Activated T-helper 9 cell treated with anti-CD3 and anti-CD28 coated beads, Interleukin-2, amount 50 U/mL, for 16 hours (primary cell): ENCODE data around the gene CLDN7.

ENCODE experiments used
- DNase-seq: peaks from one replicate; pipeline ENCODE4 v3.0.0-alpha.2; 2020; ENCODE audit warnings: low read depth

The CLDN7 gene

GRCh38 chr17:7285679-7286078, 23.4 kb upstream of the CLDN7 start:
- no peak for DNase-seq

GRCh38 chr17:7284911-7285310, 22.6 kb upstream of the CLDN7 start:
- no peak for DNase-seq

GRCh38 chr17:7283471-7284216, 21.4 kb upstream of the CLDN7 start:
- DNase-seq, result no peak

- DNase-seq, result no peak
These were observed 20.6 kb upstream of the CLDN7 start for GRCh38 chr17:7282752-7283321.

- no peak for DNase-seq
These were observed 19.9 kb upstream of the CLDN7 start for GRCh38 chr17:7281953-7282751.

- DNase-seq, result peak; percentile 80
These were observed 19.0 kb upstream of the CLDN7 start, which contains the start of gene SLC2A4 for GRCh38 chr17:7281074-7281952. SLC2A4 (plus strand) TSS chr17:7281718; CDS start chr17:7281935, 217 bp downstream.

- peak; percentile 79 for DNase-seq
These were observed 18.3 kb upstream of the CLDN7 start for GRCh38 chr17:7280519-7281073.

- DNase-seq, result no peak
These were observed 17.2 kb upstream of the CLDN7 start for GRCh38 chr17:7279448-7279847.

GRCh38 chr17:7266784-7267183, 4.5 kb upstream of the CLDN7 start:
- no peak for DNase-seq

- DNase-seq, result no peak
These were observed 1.5 kb upstream of the CLDN7 start for GRCh38 chr17:7263801-7264078.

- DNase-seq, result no peak
These were observed 890 bp upstream of the CLDN7 start for GRCh38 chr17:7262935-7263800.

GRCh38 chr17:7261379-7262191, 693 bp downstream of the CLDN7 start:
- DNase-seq, result no peak

- no peak for DNase-seq
These were observed 1.5 kb downstream of the CLDN7 start for GRCh38 chr17:7260651-7261378.

- no peak for DNase-seq
These were observed 2.1 kb downstream of the CLDN7 start for GRCh38 chr17:7260151-7260550.

- DNase-seq, result no peak
These were observed 2.8 kb downstream of the CLDN7 start for GRCh38 chr17:7259555-7259889.

GRCh38 chr17:7258731-7259554, 3.3 kb downstream of the CLDN7 start:
- DNase-seq, result no peak

GRCh38 chr17:7256766-7257456, 5.4 kb downstream of the CLDN7 start:
- DNase-seq, result no peak

GRCh38 chr17:7254511-7254910, 7.8 kb downstream of the CLDN7 start:
- DNase-seq, result no peak
